Fibroblast of lung (primary cell): ENCODE results near the gene NUP160.

Source experiments
- CTCF ChIP-seq, 2 donors: IDR thresholded peaks in 1 of 2; conservative IDR thresholded peaks in 1 of 2; 1 replicate in 1 of 2; 2 replicates in 1 of 2; pipeline ENCODE4 v1.5.1; 2011 to 2012; ENCODE audit warnings: low read length in 2 of 2, control low read depth in 1 of 2, inconsistent platforms in 1 of 2, low read depth in 1 of 2, mild to moderate bottlenecking in 1 of 2
- EZH2 ChIP-seq: IDR thresholded peaks from 2 replicates; pipeline ENCODE4 v1.5.1; 2012; ENCODE audit warnings: low read length, control low read depth, mild to moderate bottlenecking; ENCODE audit errors: missing control alignments

GRCh38 chr11:47857485-47857884, 9.3 kb upstream of the NUP160 start:
- TF ChIP-seq CTCF (conservative IDR thresholded peaks at IDR 0.05 in 1 of 2, IDR thresholded peaks at IDR 0.05 in 1 of 2; ENCODE audit: low read depth in 1 of 2, low read length in 2 of 2) (no peak), EZH2 (no peak)
